ENCODE data around the gene MYO1D. TPM values are rescaled to one million over a fixed set of nuclear protein-coding genes. Genes with fewer than 3 reads are reported as not detected.
A peak's percentile ranks its signal among the peaks of the same experiment; 100 is the strongest.

The MYO1D gene
- total and polyA plus RNA-seq, 2 donors (not counting 3 experiments of a cell fraction or from before 2014, with no cell fraction given): 37.8 to 85.5 TPM

DNA sequence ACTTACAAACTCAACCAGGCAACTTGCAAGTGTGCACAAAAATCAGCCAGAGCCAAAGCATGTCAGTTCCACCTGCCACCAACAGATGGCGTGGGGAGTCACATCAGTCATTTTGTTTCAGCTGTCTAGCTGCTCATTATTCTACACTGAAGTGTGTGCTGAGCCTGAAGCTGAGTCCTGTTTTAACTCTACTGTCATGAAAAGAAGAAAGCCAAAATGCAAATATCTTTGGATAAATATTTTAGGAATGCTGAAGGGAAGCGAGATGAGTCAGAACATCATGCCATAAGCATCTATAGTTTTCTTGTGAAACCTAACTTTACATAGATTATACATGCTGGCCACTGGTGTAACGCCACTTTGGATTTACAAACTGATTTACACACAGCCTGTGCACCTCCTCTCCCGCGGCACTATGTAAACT lies 217.5 kb downstream of the MYO1D start:
- DNase-seq (ENCODE audit: low read depth, low spot score): peak; percentile 84

More for the DNA sequence above, 217.5 kb downstream of the MYO1D start:
- ChIA-PET POLR2A (interaction anchor here (0.6 to 1.4 kb wide), 2 partner anchors 42 to 173 kb away, joined by 3 read pairs; partner anchors contain the start of gene CDK5R1), CTCF (interaction anchor here (0.7 to 2.7 kb wide), 38 partner anchors 9 to 339 kb away, joined by 3 to 52 read pairs (median 6); partner anchors contain the start of genes CDK5R1 and MYO1D)
- Histone ChIP-seq H3K4me1 (ENCODE audit: control insufficient read depth, extremely low read depth, insufficient read depth, low read length) (no peaks in the 10 kb centered on the region), H3K27ac (ENCODE audit: insufficient read depth, low read depth, low read length) (no peak overlapping the region), H2AFZ (ENCODE audit: low read depth, low read length) (no peak overlapping the region), H3K27me3 (ENCODE audit: control insufficient read depth in 2 of 2, insufficient read depth in 2 of 2, low read length in 2 of 2) (no peaks in the 10 kb centered on the region), H4K20me1 (replicated peaks; ENCODE audit: control insufficient read depth, extremely low read depth, insufficient read depth, low read length) (no peaks in the 10 kb centered on the region), H3K79me2 (ENCODE audit: control insufficient read depth, insufficient read depth, low read length) (no peaks in the 10 kb centered on the region), H3K36me3 (ENCODE audit: control insufficient read depth in 2 of 2, extremely low read depth in 1 of 2, insufficient read depth in 2 of 2, low read length in 2 of 2) (peaks cover 3 to 5% of the 10 kb centered on the region in 2 experiments), H3K9me3 (replicated peaks; ENCODE audit: control insufficient read depth, insufficient read depth, low read length) (no peaks in the 10 kb centered on the region), H3K9ac (replicated peaks; ENCODE audit: extremely low read depth, insufficient read depth, low read length) (no peak overlapping the region), H3K4me3 (replicated peaks in 1 of 3; ENCODE audit: insufficient read depth in 1 of 3, low read depth in 1 of 3, low read length in 3 of 3) (no peak overlapping the region), H3K4me2 (ENCODE audit: insufficient read depth, low read length) (no peak overlapping the region), H3K9me1 (replicated peaks; ENCODE audit: control insufficient read depth, extremely low read depth, insufficient read depth, low read length) (no peaks in the 10 kb centered on the region)
- dilution Hi-C loops (cut with MboI; ENCODE audit: extremely low pct_ligation_motif_present, low sequenced_read_pairs): no loop called here
- TF ChIP-seq EZH2 (IDR thresholded peaks at IDR 0.05; ENCODE audit: borderline replicate concordance, low read depth, low read length, severe bottlenecking): no peak
- TF ChIP-seq, protein P1, sequence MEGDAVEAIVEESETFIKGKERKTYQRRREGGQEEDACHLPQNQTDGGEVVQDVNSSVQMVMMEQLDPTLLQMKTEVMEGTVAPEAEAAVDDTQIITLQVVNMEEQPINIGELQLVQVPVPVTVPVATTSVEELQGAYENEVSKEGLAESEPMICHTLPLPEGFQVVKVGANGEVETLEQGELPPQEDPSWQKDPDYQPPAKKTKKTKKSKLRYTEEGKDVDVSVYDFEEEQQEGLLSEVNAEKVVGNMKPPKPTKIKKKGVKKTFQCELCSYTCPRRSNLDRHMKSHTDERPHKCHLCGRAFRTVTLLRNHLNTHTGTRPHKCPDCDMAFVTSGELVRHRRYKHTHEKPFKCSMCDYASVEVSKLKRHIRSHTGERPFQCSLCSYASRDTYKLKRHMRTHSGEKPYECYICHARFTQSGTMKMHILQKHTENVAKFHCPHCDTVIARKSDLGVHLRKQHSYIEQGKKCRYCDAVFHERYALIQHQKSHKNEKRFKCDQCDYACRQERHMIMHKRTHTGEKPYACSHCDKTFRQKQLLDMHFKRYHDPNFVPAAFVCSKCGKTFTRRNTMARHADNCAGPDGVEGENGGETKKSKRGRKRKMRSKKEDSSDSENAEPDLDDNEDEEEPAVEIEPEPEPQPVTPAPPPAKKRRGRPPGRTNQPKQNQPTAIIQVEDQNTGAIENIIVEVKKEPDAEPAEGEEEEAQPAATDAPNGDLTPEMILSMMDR (IDR thresholded peaks at IDR 0.05; ENCODE audit: extremely low read depth in 1 of 2, insufficient read depth in 1 of 2, low read depth in 1 of 2, low read length in 2 of 2): peak; percentile 85 to 92
- intact Hi-C loops (cut with micrococcal nuclease): loop anchor here (1.0 to 5.0 kb wide), 4 partner anchors 96 to 251 kb away; partner anchors contain the start of gene MYO1D
- no TSS peak for BruUV-seq (replicated peaks)
- FAIRE-seq: peak; percentile 95
